GM12878 (cell line): ENCODE results near the gene TBCD. TPM values are rescaled to one million over a fixed set of nuclear protein-coding genes. Genes with fewer than 3 reads are reported as not detected.
A peak's percentile ranks its signal among the peaks of the same experiment; 100 is the strongest.

Experiments
- ATAC-seq: fragments of 200-7000 bp; cut with Tn5 transposase; 3 replicates; pipeline ENCODE4 v1.9.1; 2020; ENCODE audit warnings: mild to moderate bottlenecking, moderate library complexity
- BruUV-seq: library from RNA; stranded (reverse); fragments of 400-500 nt; replicated peaks from 2 replicates; lab custom pipeline; 2021; lab: Mats Ljungman, UMichigan
- CTCF ChIA-PET: fragments of 300-600 bp; sonication (Branson Sonifier 250); formaldehyde crosslinking; extraction: SDS; loops from one replicate; lab custom pipeline; 2021; ENCODE audit warnings: inconsistent platforms; lab: Yijun Ruan, JAX
- POLR2A ChIA-PET: fragments of 350-600 bp; formaldehyde crosslinking; extraction: SDS; loops from one replicate; lab custom pipeline; 2021; ENCODE audit warnings: inconsistent platforms; lab: Charles Lee
- RAD21 ChIA-PET: fragments of 300-600 bp; sonication (Branson Sonifier 250); formaldehyde crosslinking; loops from one replicate; lab custom pipeline; 2023; ENCODE audit warnings: antibody characterized with exemption; ENCODE audit not compliant: unreplicated experiment; lab: Charles Lee
- SMC1A ChIA-PET: fragments of 300-600 bp; sonication (Branson Sonifier 250); formaldehyde crosslinking; loops from one replicate; lab custom pipeline; 2023; ENCODE audit not compliant: unreplicated experiment, uncharacterized antibody; lab: Charles Lee
- DNase-seq: peaks from one replicate; pipeline ENCODE4 v3.0.0-alpha.2; 2011; ENCODE audit warnings: low read depth, low spot score
- FAIRE-seq: peaks from 3 replicates; lab custom pipeline; 2011; peaks lifted over from hg19 to GRCh38; lab: Jason Lieb, UNC
- H2AFZ ChIP-seq: 2 replicates; pipeline ENCODE4 v1.6.0; 2011; ENCODE audit warnings: low read depth, low read length, control low read depth; ENCODE audit not compliant: control insufficient read depth
- H3K27ac ChIP-seq: 2 replicates; pipeline ENCODE4 v1.5.1; 2011; ENCODE audit warnings: control low read depth; ENCODE audit not compliant: control insufficient read depth, insufficient read depth
- H3K27me3 ChIP-seq, 2 experiments: replicated peaks in 1 of 2; 2 replicates each; pipeline versions ENCODE4 v1.6.0 to v1.6.1; 2011; ENCODE audit warnings: low read length in 1 of 2; ENCODE audit not compliant: control insufficient read depth in 2 of 2, insufficient read depth in 2 of 2
- H3K36me3 ChIP-seq, 2 experiments: 2 replicates each; pipeline ENCODE4 v1.5.1; 2011; ENCODE audit warnings: low read length in 1 of 2; ENCODE audit not compliant: control insufficient read depth in 2 of 2, insufficient read depth in 2 of 2
- H3K4me1 ChIP-seq: 2 replicates; pipeline ENCODE4 v1.6.1; 2011; ENCODE audit warnings: mild to moderate bottlenecking, low read length, moderate library complexity, mixed read lengths; ENCODE audit not compliant: control insufficient read depth, insufficient read depth
- H3K4me2 ChIP-seq: 2 replicates; pipeline ENCODE4 v1.6.0; 2011; ENCODE audit warnings: control low read depth; ENCODE audit not compliant: control insufficient read depth, insufficient read depth
- H3K4me3 ChIP-seq: fragments of 200-600 bp; sonication (generic); 2 replicates; pipeline ENCODE4 v1.5.1; 2016
- H3K79me2 ChIP-seq: 2 replicates; pipeline ENCODE4 v1.6.0; 2011; ENCODE audit warnings: low read length; ENCODE audit not compliant: control insufficient read depth, insufficient read depth
- H3K9ac ChIP-seq: 2 replicates; pipeline ENCODE4 v1.8.0; 2011; ENCODE audit warnings: low read length, control low read depth, mixed read lengths; ENCODE audit not compliant: control insufficient read depth, insufficient read depth
- H3K9me3 ChIP-seq: replicated peaks from 3 replicates; pipeline ENCODE4 v1.5.1; 2011; ENCODE audit warnings: mild to moderate bottlenecking, low read length; ENCODE audit not compliant: control insufficient read depth, insufficient read depth
- H4K20me1 ChIP-seq: 2 replicates; pipeline ENCODE4 v1.6.0; 2011; ENCODE audit not compliant: control insufficient read depth, insufficient read depth
- BMI1 ChIP-seq: fragments of 450-650 bp; IDR thresholded peaks from 2 replicates; pipeline ENCODE4 v1.6.1; 2016; ENCODE audit warnings: mild to moderate bottlenecking, moderate library complexity, borderline replicate concordance
- FOXM1 ChIP-seq: IDR thresholded peaks from 2 replicates; pipeline ENCODE4 v1.6.1; 2012; ENCODE audit warnings: low read depth, mild to moderate bottlenecking, inconsistent platforms, low read length, moderate library complexity
- IKZF1 ChIP-seq: fragments of 450-650 bp; conservative IDR thresholded peaks from 2 replicates; pipeline ENCODE4 v1.6.1; 2017; ENCODE audit warnings: antibody characterized with exemption, mild to moderate bottlenecking
- MYC ChIP-seq: IDR thresholded peaks from 2 replicates; pipeline ENCODE4 v1.6.1; 2011; ENCODE audit warnings: mild to moderate bottlenecking, low read length, moderate library complexity, inconsistent platforms; ENCODE audit not compliant: insufficient read depth, insufficient replicate concordance, insufficient read length, severe bottlenecking
- POU2F2 ChIP-seq: IDR thresholded peaks from 3 replicates; pipeline ENCODE4 v1.6.1; 2011; ENCODE audit warnings: low read depth, mild to moderate bottlenecking, low read length, borderline replicate concordance
- SMC3 ChIP-seq: IDR thresholded peaks from 2 replicates; pipeline ENCODE4 v1.6.1; 2011; ENCODE audit warnings: low read length, improper control_type of control experiment, borderline replicate concordance
- SRF ChIP-seq, 2 experiments: IDR thresholded peaks; 2 replicates each; pipeline ENCODE4 v1.6.1; 2011; ENCODE audit warnings: low read depth in 2 of 2, low read length in 2 of 2, mild to moderate bottlenecking in 1 of 2, moderate library complexity in 1 of 2
- WGBS: methylation state at CpG from one replicate; pipeline ENCODE4 v1.1.6; 2016; ENCODE audit warnings: low lambda C conversion rate; ENCODE audit not compliant: insufficient replicate concordance, insufficient coverage; ENCODE audit errors: missing lambda C conversion rate; 5-methylcytosine and 5-hydroxymethylcytosine counted together
- in situ Hi-C: fragments of 300-500 bp; cut with MboI; formaldehyde crosslinking; loops from 9 replicates; pipeline ENCODE4 v1.14.3; 2018; ENCODE audit warnings: mixed read lengths
- intact Hi-C: fragments of 100-400 bp; cut with micrococcal nuclease; formaldehyde crosslinking; loops from one replicate; pipeline ENCODE4 v1.14.2; 2022; ENCODE audit not compliant: unreplicated experiment
- polyA plus RNA-seq, 11 experiments: library from polyadenylated mRNA; depleted of rRNA in 4 of 11; unstranded in 6 of 11; stranded (reverse) in 5 of 11; fragments of >200 nt; fragmentation: Nextera tagmentation in 4 of 11; fragmentation: Illumina TruSeq in 1 of 11; extraction: Ambion mirVana in 4 of 11; extraction: Trizol in 1 of 11; gene quantifications; 1 replicate in 1 of 11; 2 replicates in 10 of 11; pipeline versions ENCODE4 v1.2.1 to v1.2.3, GENCODE V29; 2011 to 2016; ENCODE audit warnings: inconsistent platforms in 2 of 11, missing spikeins in 2 of 11, low read depth in 1 of 11
- total RNA-seq, 4 experiments: library from RNA; depleted of rRNA in 3 of 4; stranded (reverse); fragments of >200 nt in 3 of 4; fragmentation: Illumina TruSeq in 1 of 4; extraction: Trizol in 1 of 4; gene quantifications; 2 replicates each; pipeline versions ENCODE4 v1.2.1 to v1.2.3, GENCODE V29; 2013 to 2021
- TF ChIP-seq, protein P1 (sequence below): IDR thresholded peaks from 2 replicates; pipeline ENCODE4 v1.6.1; 2011; ENCODE audit warnings: borderline replicate concordance, low read depth, mild to moderate bottlenecking, moderate library complexity, mixed read lengths, low read length; ENCODE audit not compliant: insufficient read depth; ENCODE audit errors: extremely low read length
- TF ChIP-seq, protein P2 (sequence below): IDR thresholded peaks from 2 replicates; pipeline ENCODE4 v1.6.1; 2012; ENCODE audit warnings: mild to moderate bottlenecking, low read depth, low read length
- TF ChIP-seq, protein P3 (sequence below): IDR thresholded peaks from 2 replicates; pipeline ENCODE4 v1.6.1; 2012; ENCODE audit warnings: improper control_type of control experiment, low read depth, low read length; ENCODE audit not compliant: insufficient replicate concordance

The TBCD gene
- total and polyA plus RNA-seq, 10 of the 15 experiments (the other 5 are each of a cell fraction or from before 2014, with no cell fraction given), result 10.3 to 114 (median 52.4) TPM

DNA sequence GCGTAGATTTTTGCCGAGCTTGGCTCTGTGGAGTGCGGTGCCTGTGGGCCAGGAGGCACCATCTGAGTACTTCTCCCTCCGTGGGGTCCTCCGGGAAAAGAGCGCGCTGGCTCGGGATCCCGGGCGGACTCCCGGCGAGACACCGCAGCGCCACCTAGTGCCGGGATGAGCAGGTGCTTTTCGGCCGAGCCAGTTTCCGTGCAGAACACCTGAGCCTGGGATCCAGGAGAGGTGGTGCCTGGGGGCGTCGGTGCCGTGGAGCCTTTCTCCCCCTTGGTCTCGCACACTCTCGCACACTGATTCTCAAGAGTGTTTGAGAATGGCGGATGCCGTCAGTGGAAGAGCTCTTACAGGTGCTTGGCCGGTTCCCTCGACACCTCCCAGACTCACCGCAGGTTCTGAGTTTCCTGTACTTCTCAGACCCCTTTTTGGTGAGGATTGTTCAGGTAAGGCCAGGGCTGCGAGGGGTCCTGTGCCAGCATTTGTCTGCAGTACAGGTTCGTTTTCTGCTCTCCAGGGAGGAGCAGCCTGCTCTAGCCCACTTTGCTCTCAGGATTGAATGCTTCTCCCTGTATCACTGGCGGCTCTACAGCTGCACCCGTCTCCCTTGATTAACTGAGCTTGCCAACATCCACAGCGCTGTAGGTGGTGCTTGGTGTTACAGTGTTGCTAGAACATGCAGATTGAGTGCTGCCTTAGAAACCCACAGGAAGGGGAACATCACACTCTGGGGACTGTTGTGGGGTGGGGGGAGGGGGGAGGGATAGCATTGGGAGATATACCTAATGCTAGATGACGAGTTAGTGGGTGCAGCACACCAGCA, 23.3 kb downstream of the TBCD start:
- FAIRE-seq (no peak), ATAC-seq (no peak), DNase-seq (no peak)
- ChIA-PET CTCF (no interaction called here), SMC1A (no interaction called here), RAD21 (no interaction called here), POLR2A (no interaction called here)
- Histone ChIP-seq H3K4me2 (peak overlapping the region; percentile 38; the same call in 1 of the 2 replicates), H4K20me1 (no peaks in the 10 kb centered on the region), H3K27me3 (no peaks in the 10 kb centered on the region), H2AFZ (peak overlapping the region; percentile 51), H3K4me1 (peaks cover 17% of the 10 kb centered on the region), H3K79me2 (no peaks in the 10 kb centered on the region), H3K36me3 (peaks cover 0 to 9% of the 10 kb centered on the region in 2 experiments; a peak in 3 of 4 replicates), H3K9ac (no peak overlapping the region), H3K4me3 (no peak overlapping the region), H3K27ac (no peak overlapping the region), H3K9me3 (no peaks in the 10 kb centered on the region)
- 85% methylated on average over 31 of the region's 34 CpGs for WGBS
- intact Hi-C loops (no loop called here), in situ Hi-C loops (no loop called here)
- BruUV-seq, result no TSS peak
- TF ChIP-seq, protein P1, sequence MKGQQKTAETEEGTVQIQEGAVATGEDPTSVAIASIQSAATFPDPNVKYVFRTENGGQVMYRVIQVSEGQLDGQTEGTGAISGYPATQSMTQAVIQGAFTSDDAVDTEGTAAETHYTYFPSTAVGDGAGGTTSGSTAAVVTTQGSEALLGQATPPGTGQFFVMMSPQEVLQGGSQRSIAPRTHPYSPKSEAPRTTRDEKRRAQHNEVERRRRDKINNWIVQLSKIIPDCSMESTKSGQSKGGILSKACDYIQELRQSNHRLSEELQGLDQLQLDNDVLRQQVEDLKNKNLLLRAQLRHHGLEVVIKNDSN, result no peak
- TF ChIP-seq FOXM1 (no peak), POU2F2 (no peak), IKZF1 (peak; percentile 44), SRF (IDR thresholded peaks at IDR 0.05; ENCODE audit: low read depth in 2 of 2, low read length in 2 of 2) (no peak), SMC3 (peak; percentile 31), BMI1 (no peak), MYC (no peak)
- TF ChIP-seq, protein P2, sequence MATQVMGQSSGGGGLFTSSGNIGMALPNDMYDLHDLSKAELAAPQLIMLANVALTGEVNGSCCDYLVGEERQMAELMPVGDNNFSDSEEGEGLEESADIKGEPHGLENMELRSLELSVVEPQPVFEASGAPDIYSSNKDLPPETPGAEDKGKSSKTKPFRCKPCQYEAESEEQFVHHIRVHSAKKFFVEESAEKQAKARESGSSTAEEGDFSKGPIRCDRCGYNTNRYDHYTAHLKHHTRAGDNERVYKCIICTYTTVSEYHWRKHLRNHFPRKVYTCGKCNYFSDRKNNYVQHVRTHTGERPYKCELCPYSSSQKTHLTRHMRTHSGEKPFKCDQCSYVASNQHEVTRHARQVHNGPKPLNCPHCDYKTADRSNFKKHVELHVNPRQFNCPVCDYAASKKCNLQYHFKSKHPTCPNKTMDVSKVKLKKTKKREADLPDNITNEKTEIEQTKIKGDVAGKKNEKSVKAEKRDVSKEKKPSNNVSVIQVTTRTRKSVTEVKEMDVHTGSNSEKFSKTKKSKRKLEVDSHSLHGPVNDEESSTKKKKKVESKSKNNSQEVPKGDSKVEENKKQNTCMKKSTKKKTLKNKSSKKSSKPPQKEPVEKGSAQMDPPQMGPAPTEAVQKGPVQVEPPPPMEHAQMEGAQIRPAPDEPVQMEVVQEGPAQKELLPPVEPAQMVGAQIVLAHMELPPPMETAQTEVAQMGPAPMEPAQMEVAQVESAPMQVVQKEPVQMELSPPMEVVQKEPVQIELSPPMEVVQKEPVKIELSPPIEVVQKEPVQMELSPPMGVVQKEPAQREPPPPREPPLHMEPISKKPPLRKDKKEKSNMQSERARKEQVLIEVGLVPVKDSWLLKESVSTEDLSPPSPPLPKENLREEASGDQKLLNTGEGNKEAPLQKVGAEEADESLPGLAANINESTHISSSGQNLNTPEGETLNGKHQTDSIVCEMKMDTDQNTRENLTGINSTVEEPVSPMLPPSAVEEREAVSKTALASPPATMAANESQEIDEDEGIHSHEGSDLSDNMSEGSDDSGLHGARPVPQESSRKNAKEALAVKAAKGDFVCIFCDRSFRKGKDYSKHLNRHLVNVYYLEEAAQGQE, result no peak
- TF ChIP-seq, protein P3, sequence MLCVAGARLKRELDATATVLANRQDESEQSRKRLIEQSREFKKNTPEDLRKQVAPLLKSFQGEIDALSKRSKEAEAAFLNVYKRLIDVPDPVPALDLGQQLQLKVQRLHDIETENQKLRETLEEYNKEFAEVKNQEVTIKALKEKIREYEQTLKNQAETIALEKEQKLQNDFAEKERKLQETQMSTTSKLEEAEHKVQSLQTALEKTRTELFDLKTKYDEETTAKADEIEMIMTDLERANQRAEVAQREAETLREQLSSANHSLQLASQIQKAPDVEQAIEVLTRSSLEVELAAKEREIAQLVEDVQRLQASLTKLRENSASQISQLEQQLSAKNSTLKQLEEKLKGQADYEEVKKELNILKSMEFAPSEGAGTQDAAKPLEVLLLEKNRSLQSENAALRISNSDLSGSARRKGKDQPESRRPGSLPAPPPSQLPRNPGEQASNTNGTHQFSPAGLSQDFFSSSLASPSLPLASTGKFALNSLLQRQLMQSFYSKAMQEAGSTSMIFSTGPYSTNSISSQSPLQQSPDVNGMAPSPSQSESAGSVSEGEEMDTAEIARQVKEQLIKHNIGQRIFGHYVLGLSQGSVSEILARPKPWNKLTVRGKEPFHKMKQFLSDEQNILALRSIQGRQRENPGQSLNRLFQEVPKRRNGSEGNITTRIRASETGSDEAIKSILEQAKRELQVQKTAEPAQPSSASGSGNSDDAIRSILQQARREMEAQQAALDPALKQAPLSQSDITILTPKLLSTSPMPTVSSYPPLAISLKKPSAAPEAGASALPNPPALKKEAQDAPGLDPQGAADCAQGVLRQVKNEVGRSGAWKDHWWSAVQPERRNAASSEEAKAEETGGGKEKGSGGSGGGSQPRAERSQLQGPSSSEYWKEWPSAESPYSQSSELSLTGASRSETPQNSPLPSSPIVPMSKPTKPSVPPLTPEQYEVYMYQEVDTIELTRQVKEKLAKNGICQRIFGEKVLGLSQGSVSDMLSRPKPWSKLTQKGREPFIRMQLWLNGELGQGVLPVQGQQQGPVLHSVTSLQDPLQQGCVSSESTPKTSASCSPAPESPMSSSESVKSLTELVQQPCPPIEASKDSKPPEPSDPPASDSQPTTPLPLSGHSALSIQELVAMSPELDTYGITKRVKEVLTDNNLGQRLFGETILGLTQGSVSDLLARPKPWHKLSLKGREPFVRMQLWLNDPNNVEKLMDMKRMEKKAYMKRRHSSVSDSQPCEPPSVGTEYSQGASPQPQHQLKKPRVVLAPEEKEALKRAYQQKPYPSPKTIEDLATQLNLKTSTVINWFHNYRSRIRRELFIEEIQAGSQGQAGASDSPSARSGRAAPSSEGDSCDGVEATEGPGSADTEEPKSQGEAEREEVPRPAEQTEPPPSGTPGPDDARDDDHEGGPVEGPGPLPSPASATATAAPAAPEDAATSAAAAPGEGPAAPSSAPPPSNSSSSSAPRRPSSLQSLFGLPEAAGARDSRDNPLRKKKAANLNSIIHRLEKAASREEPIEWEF, result no peak
